ENCODE measurements around the gene KCNK16. TPM values are rescaled to one million over a fixed set of nuclear protein-coding genes. Genes with fewer than 3 reads are reported as not detected.

KCNK16 gene
- total and polyA plus RNA-seq, 2 of the 13 experiments (the other 11 are each of a cell fraction or from before 2014, with no cell fraction given), result not detected

DNA sequence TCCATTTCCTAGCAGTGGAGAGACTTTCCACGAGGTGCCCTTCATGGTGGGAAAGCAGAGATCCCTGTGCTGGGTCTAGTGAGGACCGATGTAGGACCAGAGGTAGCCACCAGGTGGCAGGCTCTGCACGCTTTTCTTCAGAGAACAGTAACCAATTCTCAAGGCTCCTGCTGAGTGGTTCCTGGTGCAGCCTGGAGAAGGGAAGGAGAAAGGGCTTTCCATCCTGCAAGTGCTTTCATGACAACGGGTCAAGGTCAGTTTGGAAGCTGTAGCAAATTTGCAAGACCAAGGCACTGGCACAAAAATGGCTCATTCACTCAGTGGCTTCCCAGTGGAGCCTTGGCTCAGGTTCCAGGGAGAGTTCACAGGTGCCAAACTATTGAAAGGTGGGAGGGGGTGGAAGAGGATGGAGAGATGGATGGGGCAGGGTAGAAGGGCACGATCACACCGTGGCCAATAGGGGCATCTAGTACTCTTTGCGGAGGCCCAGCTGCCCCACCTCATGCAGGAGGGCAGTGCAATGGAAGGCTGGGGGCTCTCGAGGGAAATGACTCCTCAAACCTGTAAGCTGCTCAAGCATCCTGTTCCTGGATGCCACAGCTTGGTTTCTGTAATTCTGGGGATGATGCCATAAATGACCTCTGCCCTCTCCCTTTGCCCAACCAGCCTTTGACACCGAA, 25.5 kb upstream of the KCNK16 start:
- CTCF ChIA-PET (ENCODE audit: low intra/inter-chr PET ratio, low total read pairs), result interaction anchor here (1.8 kb wide), 1 partner anchor 544 kb away, joined by 19 read pairs; no protein-coding TSS in a partner anchor
- TF ChIP-seq MAFG (CRISPR knock-in tag; IDR thresholded peaks at IDR 0.05) (no peak), SP1 (IDR thresholded peaks at IDR 0.05) (no peak), SP1 (CRISPR knock-in tag; IDR thresholded peaks at IDR 0.05) (no peak), TOPORS (CRISPR knock-in tag; IDR thresholded peaks at IDR 0.05) (no peak), NFE2L1 (CRISPR knock-in tag; IDR thresholded peaks at IDR 0.05; ENCODE audit: borderline replicate concordance) (no peak), PRMT3 (CRISPR knock-in tag; IDR thresholded peaks at IDR 0.05; ENCODE audit: borderline replicate concordance, low read depth) (no peak), RAD21 (CRISPR knock-in tag; IDR thresholded peaks at IDR 0.05) (peak; percentile 63; the same call in 1 of the 2 replicates), EED (CRISPR knock-in tag; IDR thresholded peaks at IDR 0.05) (0 out of 2 replicates have a peak, but pooled peaks have one; percentile 32), SAFB2 (CRISPR knock-in tag; IDR thresholded peaks at IDR 0.05; ENCODE audit: borderline replicate concordance, low read depth) (no peak), NFIB (CRISPR knock-in tag; IDR thresholded peaks at IDR 0.05; ENCODE audit: borderline replicate concordance) (no peak)
- TF ChIP-seq, protein P1, sequence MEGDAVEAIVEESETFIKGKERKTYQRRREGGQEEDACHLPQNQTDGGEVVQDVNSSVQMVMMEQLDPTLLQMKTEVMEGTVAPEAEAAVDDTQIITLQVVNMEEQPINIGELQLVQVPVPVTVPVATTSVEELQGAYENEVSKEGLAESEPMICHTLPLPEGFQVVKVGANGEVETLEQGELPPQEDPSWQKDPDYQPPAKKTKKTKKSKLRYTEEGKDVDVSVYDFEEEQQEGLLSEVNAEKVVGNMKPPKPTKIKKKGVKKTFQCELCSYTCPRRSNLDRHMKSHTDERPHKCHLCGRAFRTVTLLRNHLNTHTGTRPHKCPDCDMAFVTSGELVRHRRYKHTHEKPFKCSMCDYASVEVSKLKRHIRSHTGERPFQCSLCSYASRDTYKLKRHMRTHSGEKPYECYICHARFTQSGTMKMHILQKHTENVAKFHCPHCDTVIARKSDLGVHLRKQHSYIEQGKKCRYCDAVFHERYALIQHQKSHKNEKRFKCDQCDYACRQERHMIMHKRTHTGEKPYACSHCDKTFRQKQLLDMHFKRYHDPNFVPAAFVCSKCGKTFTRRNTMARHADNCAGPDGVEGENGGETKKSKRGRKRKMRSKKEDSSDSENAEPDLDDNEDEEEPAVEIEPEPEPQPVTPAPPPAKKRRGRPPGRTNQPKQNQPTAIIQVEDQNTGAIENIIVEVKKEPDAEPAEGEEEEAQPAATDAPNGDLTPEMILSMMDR (CRISPR knock-in tag; IDR thresholded peaks at IDR 0.05), result peak; percentile 85
- TF ChIP-seq, protein P2, sequence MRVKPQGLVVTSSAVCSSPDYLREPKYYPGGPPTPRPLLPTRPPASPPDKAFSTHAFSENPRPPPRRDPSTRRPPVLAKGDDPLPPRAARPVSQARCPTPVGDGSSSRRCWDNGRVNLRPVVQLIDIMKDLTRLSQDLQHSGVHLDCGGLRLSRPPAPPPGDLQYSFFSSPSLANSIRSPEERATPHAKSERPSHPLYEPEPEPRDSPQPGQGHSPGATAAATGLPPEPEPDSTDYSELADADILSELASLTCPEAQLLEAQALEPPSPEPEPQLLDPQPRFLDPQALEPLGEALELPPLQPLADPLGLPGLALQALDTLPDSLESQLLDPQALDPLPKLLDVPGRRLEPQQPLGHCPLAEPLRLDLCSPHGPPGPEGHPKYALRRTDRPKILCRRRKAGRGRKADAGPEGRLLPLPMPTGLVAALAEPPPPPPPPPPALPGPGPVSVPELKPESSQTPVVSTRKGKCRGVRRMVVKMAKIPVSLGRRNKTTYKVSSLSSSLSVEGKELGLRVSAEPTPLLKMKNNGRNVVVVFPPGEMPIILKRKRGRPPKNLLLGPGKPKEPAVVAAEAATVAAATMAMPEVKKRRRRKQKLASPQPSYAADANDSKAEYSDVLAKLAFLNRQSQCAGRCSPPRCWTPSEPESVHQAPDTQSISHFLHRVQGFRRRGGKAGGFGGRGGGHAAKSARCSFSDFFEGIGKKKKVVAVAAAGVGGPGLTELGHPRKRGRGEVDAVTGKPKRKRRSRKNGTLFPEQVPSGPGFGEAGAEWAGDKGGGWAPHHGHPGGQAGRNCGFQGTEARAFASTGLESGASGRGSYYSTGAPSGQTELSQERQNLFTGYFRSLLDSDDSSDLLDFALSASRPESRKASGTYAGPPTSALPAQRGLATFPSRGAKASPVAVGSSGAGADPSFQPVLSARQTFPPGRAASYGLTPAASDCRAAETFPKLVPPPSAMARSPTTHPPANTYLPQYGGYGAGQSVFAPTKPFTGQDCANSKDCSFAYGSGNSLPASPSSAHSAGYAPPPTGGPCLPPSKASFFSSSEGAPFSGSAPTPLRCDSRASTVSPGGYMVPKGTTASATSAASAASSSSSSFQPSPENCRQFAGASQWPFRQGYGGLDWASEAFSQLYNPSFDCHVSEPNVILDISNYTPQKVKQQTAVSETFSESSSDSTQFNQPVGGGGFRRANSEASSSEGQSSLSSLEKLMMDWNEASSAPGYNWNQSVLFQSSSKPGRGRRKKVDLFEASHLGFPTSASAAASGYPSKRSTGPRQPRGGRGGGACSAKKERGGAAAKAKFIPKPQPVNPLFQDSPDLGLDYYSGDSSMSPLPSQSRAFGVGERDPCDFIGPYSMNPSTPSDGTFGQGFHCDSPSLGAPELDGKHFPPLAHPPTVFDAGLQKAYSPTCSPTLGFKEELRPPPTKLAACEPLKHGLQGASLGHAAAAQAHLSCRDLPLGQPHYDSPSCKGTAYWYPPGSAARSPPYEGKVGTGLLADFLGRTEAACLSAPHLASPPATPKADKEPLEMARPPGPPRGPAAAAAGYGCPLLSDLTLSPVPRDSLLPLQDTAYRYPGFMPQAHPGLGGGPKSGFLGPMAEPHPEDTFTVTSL (CRISPR knock-in tag; IDR thresholded peaks at IDR 0.05; ENCODE audit: borderline replicate concordance), result no peak
- TF ChIP-seq, protein P3, sequence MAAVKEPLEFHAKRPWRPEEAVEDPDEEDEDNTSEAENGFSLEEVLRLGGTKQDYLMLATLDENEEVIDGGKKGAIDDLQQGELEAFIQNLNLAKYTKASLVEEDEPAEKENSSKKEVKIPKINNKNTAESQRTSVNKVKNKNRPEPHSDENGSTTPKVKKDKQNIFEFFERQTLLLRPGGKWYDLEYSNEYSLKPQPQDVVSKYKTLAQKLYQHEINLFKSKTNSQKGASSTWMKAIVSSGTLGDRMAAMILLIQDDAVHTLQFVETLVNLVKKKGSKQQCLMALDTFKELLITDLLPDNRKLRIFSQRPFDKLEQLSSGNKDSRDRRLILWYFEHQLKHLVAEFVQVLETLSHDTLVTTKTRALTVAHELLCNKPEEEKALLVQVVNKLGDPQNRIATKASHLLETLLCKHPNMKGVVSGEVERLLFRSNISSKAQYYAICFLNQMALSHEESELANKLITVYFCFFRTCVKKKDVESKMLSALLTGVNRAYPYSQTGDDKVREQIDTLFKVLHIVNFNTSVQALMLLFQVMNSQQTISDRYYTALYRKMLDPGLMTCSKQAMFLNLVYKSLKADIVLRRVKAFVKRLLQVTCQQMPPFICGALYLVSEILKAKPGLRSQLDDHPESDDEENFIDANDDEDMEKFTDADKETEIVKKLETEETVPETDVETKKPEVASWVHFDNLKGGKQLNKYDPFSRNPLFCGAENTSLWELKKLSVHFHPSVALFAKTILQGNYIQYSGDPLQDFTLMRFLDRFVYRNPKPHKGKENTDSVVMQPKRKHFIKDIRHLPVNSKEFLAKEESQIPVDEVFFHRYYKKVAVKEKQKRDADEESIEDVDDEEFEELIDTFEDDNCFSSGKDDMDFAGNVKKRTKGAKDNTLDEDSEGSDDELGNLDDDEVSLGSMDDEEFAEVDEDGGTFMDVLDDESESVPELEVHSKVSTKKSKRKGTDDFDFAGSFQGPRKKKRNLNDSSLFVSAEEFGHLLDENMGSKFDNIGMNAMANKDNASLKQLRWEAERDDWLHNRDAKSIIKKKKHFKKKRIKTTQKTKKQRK (IDR thresholded peaks at IDR 0.05; ENCODE audit: low read length), result no peak

More for the DNA sequence above, 25.5 kb upstream of the KCNK16 start:
- ATAC-seq, result peak; percentile 91
- Histone ChIP-seq H3K9me3 (ENCODE audit: low read length) (no peaks in the 10 kb centered on the region), H2AFZ (ENCODE audit: low read length) (no peak overlapping the region), H3K79me2 (ENCODE audit: insufficient read depth, low read length) (no peaks in the 10 kb centered on the region), H3K27me3 (ENCODE audit: control insufficient read depth in 1 of 2, insufficient read depth in 2 of 2, low read length in 2 of 2) (no peaks in the 10 kb centered on the region), H4K20me1 (ENCODE audit: insufficient read depth, low read length) (no peaks in the 10 kb centered on the region), H3K36me3 (replicated peaks in 1 of 2; ENCODE audit: control insufficient read depth in 1 of 2, insufficient read depth in 2 of 2, low read length in 2 of 2) (no peaks in the 10 kb centered on the region), H3K27ac (ENCODE audit: extremely low read length, insufficient read depth, low read length) (no peak overlapping the region), H3K4me1 (ENCODE audit: insufficient read depth, low read length) (no peaks in the 10 kb centered on the region), H3K4me2 (ENCODE audit: low read depth, low read length) (no peak overlapping the region), H3K9ac (ENCODE audit: insufficient read depth, low read depth, low read length) (no peak overlapping the region), H3K4me3 (replicated peaks in 1 of 3; ENCODE audit: insufficient read depth in 1 of 3, low read depth in 2 of 3, low read length in 3 of 3) (no peak overlapping the region)
- POLR2A ChIA-PET, result no interaction called here
- BruUV-seq (replicated peaks), result no TSS peak
- 22% methylated on average over 9 of the region's 9 CpGs for WGBS (ENCODE audit: low lambda C conversion rate)
- in situ Hi-C loops (cut with HindIII; ENCODE audit: extremely low pct_ligation_motif_present, low pct_unique_long_range_greater_than_20kb), result no loop called here
- intact Hi-C loops (cut with micrococcal nuclease; ENCODE audit: unreplicated experiment), result loop anchor here (1.0 kb wide), 1 partner anchor 544 kb away; no protein-coding TSS in a partner anchor
- FAIRE-seq, result peak; percentile 66
- peak; percentile 46 for DNase-seq (ENCODE audit: low spot score)

All from HepG2 (cell line).